Measurements from ENCODE around the gene ADAR. TPM values are rescaled to one million over a fixed set of nuclear protein-coding genes. Genes with fewer than 3 reads are reported as not detected.

ADAR gene
- total RNA-seq, 1 experiment from 2014 or later: 190 TPM

GRCh38 chr1:154627257-154628120, 19.5 kb upstream of the ADAR start:
- Mint-ChIP-seq H3K36me3 (ENCODE audit: insufficient read depth, unreplicated experiment) (peaks cover 12% of the 10 kb centered on the region), H3K27ac (ENCODE audit: unreplicated experiment) (peak overlapping the region; percentile 84), H3K4me3 (ENCODE audit: unreplicated experiment) (peak overlapping the region; percentile 85), H3K9me3 (ENCODE audit: unreplicated experiment) (peaks cover 20% of the 10 kb centered on the region), H3K27me3 (ENCODE audit: insufficient read depth, unreplicated experiment) (no peaks in the 10 kb centered on the region), H3K4me1 (ENCODE audit: low read depth, unreplicated experiment) (peaks cover 18% of the 10 kb centered on the region)
- H3K4me3 ChIP-seq (ENCODE audit: low read depth, low read length): peak overlapping the region; percentile 99
- POLR2A ChIA-PET: interaction anchor here (1.0 kb wide), 1 partner anchor 19 kb away, joined by 5 read pairs; the partner anchor contains the start of gene ADAR
- intact Hi-C loops (cut with micrococcal nuclease; ENCODE audit: unreplicated experiment): no loop called here
- H3K4me1 ChIP-seq: peaks cover 12% of the 10 kb centered on the region; the same call in 1 of the 2 replicates
- DNase-seq: peak; percentile 91 to 93
- no peaks in the 10 kb centered on the region for H3K9me3 ChIP-seq
- no peak for TF ChIP-seq CTCF (IDR thresholded peaks at IDR 0.05; ENCODE audit: insufficient read depth in 1 of 2, low read depth in 1 of 2, low read length in 1 of 2, severe bottlenecking in 1 of 2, unreplicated experiment in 1 of 2)
- CTCF ChIA-PET: interaction anchor here (0.5 to 1.7 kb wide), 3 partner anchors 19 to 68 kb away, joined by 3 to 6 read pairs (median 5); no protein-coding TSS in a partner anchor
- BruUV-seq (replicated peaks): no TSS peak
- H3K27me3 ChIP-seq (replicated peaks; ENCODE audit: control insufficient read depth, insufficient read depth, low read length): no peaks in the 10 kb centered on the region
- 0 out of 2 replicates have a peak, but pooled peaks cover 1% of the 10 kb centered on the region for H3K36me3 ChIP-seq (ENCODE audit: control insufficient read depth, insufficient read depth, low read length)

GRCh38 chr1:154626456-154627256, 18.7 kb upstream of the ADAR start:
- peaks cover 20% of the 10 kb centered on the region for H3K9me3 Mint-ChIP-seq (ENCODE audit: unreplicated experiment)
- H3K4me1 Mint-ChIP-seq (ENCODE audit: low read depth, unreplicated experiment): peaks cover 18% of the 10 kb centered on the region
- H3K27me3 ChIP-seq (replicated peaks; ENCODE audit: control insufficient read depth, insufficient read depth, low read length): no peaks in the 10 kb centered on the region
- 0 out of 2 replicates have a peak, but pooled peaks cover 1% of the 10 kb centered on the region for H3K36me3 ChIP-seq (ENCODE audit: control insufficient read depth, insufficient read depth, low read length)
- intact Hi-C loops (cut with micrococcal nuclease; ENCODE audit: unreplicated experiment): no loop called here
- TSS peak; percentile 48 for BruUV-seq (replicated peaks)
- peaks cover 16% of the 10 kb centered on the region for H3K36me3 Mint-ChIP-seq (ENCODE audit: insufficient read depth, unreplicated experiment)
- H3K9me3 ChIP-seq: no peaks in the 10 kb centered on the region
- H3K27ac Mint-ChIP-seq (ENCODE audit: unreplicated experiment): peak overlapping the region; percentile 84
- DNase-seq: no peak
- peaks cover 12% of the 10 kb centered on the region; the same call in 1 of the 2 replicates for H3K4me1 ChIP-seq
- H3K4me3 ChIP-seq (ENCODE audit: low read depth, low read length): peak overlapping the region; percentile 99
- CTCF ChIA-PET: interaction anchor here (0.5 to 1.7 kb wide), 3 partner anchors 18 to 67 kb away, joined by 3 to 6 read pairs (median 5); no protein-coding TSS in a partner anchor
- no peaks in the 10 kb centered on the region for H3K27me3 Mint-ChIP-seq (ENCODE audit: insufficient read depth, unreplicated experiment)
- POLR2A ChIA-PET: interaction anchor here (1.0 kb wide), 1 partner anchor 18 kb away, joined by 5 read pairs; the partner anchor contains the start of gene ADAR
- peak overlapping the region; percentile 85 for H3K4me3 Mint-ChIP-seq (ENCODE audit: unreplicated experiment)
- TF ChIP-seq CTCF (IDR thresholded peaks at IDR 0.05; ENCODE audit: insufficient read depth in 1 of 2, low read depth in 1 of 2, low read length in 1 of 2, severe bottlenecking in 1 of 2, unreplicated experiment in 1 of 2): no peak
